Stimulated activated naive CD4-positive, alpha-beta T cell (primary cell): Measurements from ENCODE around the gene RRAGA.
A peak's percentile ranks its signal among the peaks of the same experiment; 100 is the strongest.
"Not testable (repeated sequence)": the region's sequence is repeated elsewhere in the genome, so short reads cannot be mapped to it uniquely, and the experiment has no call there.

Source experiments
- DNase-seq, 6 experiments: peaks; one replicate each; lab custom pipeline; 2025; lab: John Stamatoyannopoulos, UW

RRAGA gene

GRCh38 chr9:19048966-19049916 is at the start of gene RRAGA:
RRAGA (plus strand) TSS chr9:19049427; CDS start chr9:19049660, 233 bp downstream.
- peak; percentile 88 to 96 (median 93) for DNase-seq

GRCh38 chr9:19000133-19000532 is 49.1 kb upstream of the RRAGA start:
- DNase-seq, result no peak

- no peak for DNase-seq
Measured at GRCh38 chr9:19009391-19009965, 39.7 kb upstream of the RRAGA start.

- no peak for DNase-seq
Measured at GRCh38 chr9:19018201-19018600, 31.0 kb upstream of the RRAGA start.

- DNase-seq, result no peak
Measured at GRCh38 chr9:19020886-19021455, 28.3 kb upstream of the RRAGA start.

- DNase-seq, result not testable (repeated sequence)
Measured at GRCh38 chr9:19021649-19022048, 27.6 kb upstream of the RRAGA start.

GRCh38 chr9:19022206-19022605 is 27.0 kb upstream of the RRAGA start:
- no peak for DNase-seq

GRCh38 chr9:19023078-19023477 is 26.1 kb upstream of the RRAGA start:
- no peak for DNase-seq

GRCh38 chr9:19026375-19026774 is 22.9 kb upstream of the RRAGA start:
- DNase-seq, result no peak

- DNase-seq, result no peak
Measured at GRCh38 chr9:19027825-19028224, 21.4 kb upstream of the RRAGA start.

- DNase-seq, result peak in 2 of 6 experiments; percentile 10 to 33
Measured at GRCh38 chr9:19028835-19029451, 20.3 kb upstream of the RRAGA start.

GRCh38 chr9:19030899-19031298 is 18.3 kb upstream of the RRAGA start:
- DNase-seq, result no peak

- no peak for DNase-seq
Measured at GRCh38 chr9:19032406-19032805, 16.8 kb upstream of the RRAGA start.

- DNase-seq, result no peak
Measured at GRCh38 chr9:19033015-19033414, 16.2 kb upstream of the RRAGA start, which contains the start of gene SAXO1. SAXO1 (minus strand) TSS chr9:19033209; CDS start chr9:19032908, 301 bp downstream.

- DNase-seq, result no peak
Measured at GRCh38 chr9:19036611-19037010, 12.6 kb upstream of the RRAGA start.

GRCh38 chr9:19049917-19050636 is 850 bp downstream of the RRAGA start:
- peak in 2 of 6 experiments; percentile 16 to 38 for DNase-seq

- peak in 1 of 6 experiments; percentile 38 for DNase-seq
Measured at GRCh38 chr9:19050637-19051591, 1.7 kb downstream of the RRAGA start.

GRCh38 chr9:19057033-19057432 is 7.8 kb downstream of the RRAGA start:
- no peak for DNase-seq

GRCh38 chr9:19074229-19074628 is 25.0 kb downstream of the RRAGA start:
- no peak for DNase-seq

- no peak for DNase-seq
Measured at GRCh38 chr9:19074836-19075235, 25.6 kb downstream of the RRAGA start.
